DND-41 (cell line): Measurements from ENCODE around the gene ST6GALNAC5.

Experiments used
- ATAC-seq: fragments of 200-7000 bp; cut with Tn5 transposase; 3 replicates; pipeline ENCODE4 v1.9.1; 2021; ENCODE audit warnings: low read depth; ENCODE audit not compliant: insufficient read depth
- DNase-seq: peaks from one replicate; pipeline ENCODE4 v3.0.0-alpha.2; 2020
- H2AFZ ChIP-seq: 2 replicates; pipeline ENCODE4 v1.6.0; 2012; ENCODE audit warnings: low read depth, low read length
- H3K27ac ChIP-seq: 2 replicates; pipeline ENCODE4 v1.5.1; 2012; ENCODE audit warnings: low read length, inconsistent platforms
- H3K27me3 ChIP-seq: fragments of 200-600 bp; sonication (generic); 2 replicates; pipeline ENCODE4 v1.6.0; 2012; ENCODE audit warnings: low read length, mild to moderate bottlenecking, inconsistent platforms; ENCODE audit not compliant: insufficient read depth, poor library complexity
- H3K36me3 ChIP-seq: 2 replicates; pipeline ENCODE4 v1.5.1; 2012; ENCODE audit warnings: low read length, inconsistent platforms; ENCODE audit not compliant: insufficient read depth
- H3K4me1 ChIP-seq: 2 replicates; pipeline ENCODE4 v1.5.1; 2012; ENCODE audit warnings: mild to moderate bottlenecking, low read length; ENCODE audit not compliant: insufficient read depth
- H3K4me2 ChIP-seq: 2 replicates; pipeline ENCODE4 v1.6.0; 2012; ENCODE audit warnings: mild to moderate bottlenecking, moderate library complexity, low read length, inconsistent platforms; ENCODE audit not compliant: insufficient read depth
- H3K4me3 ChIP-seq, 2 experiments: fragments of 200-600 bp in 1 of 2; shearing (Covaris generic) in 1 of 2; 2 replicates each; pipeline ENCODE4 v1.5.1; 2012 to 2016; ENCODE audit warnings: inconsistent platforms in 2 of 2, low read length in 2 of 2, mild to moderate bottlenecking in 2 of 2, low read depth in 1 of 2, moderate library complexity in 1 of 2
- H3K79me2 ChIP-seq: 2 replicates; pipeline ENCODE4 v1.6.0; 2012; ENCODE audit warnings: low read length, inconsistent platforms; ENCODE audit not compliant: insufficient read depth
- H3K9ac ChIP-seq: 2 replicates; pipeline ENCODE4 v1.6.0; 2012; ENCODE audit warnings: low read depth, mild to moderate bottlenecking, inconsistent platforms, low read length, moderate library complexity
- H3K9me3 ChIP-seq: 2 replicates; pipeline ENCODE4 v1.5.1; 2012; ENCODE audit warnings: low read length, moderate library complexity, mild to moderate bottlenecking, inconsistent platforms; ENCODE audit not compliant: insufficient read depth, severe bottlenecking
- H4K20me1 ChIP-seq: 2 replicates; pipeline ENCODE4 v1.6.0; 2012; ENCODE audit warnings: low read length; ENCODE audit not compliant: insufficient read depth
- CTCF ChIP-seq: IDR thresholded peaks from 2 replicates; pipeline ENCODE4 v1.5.1; 2012; ENCODE audit warnings: borderline replicate concordance, low read length, moderate library complexity, mild to moderate bottlenecking; ENCODE audit not compliant: poor library complexity, severe bottlenecking; ENCODE audit errors: extremely low read depth
- EZH2 ChIP-seq: IDR thresholded peaks from 3 replicates; pipeline ENCODE4 v1.6.1; 2012; ENCODE audit warnings: borderline replicate concordance, low read depth, mild to moderate bottlenecking, moderate library complexity, low read length, inconsistent platforms; ENCODE audit not compliant: severe bottlenecking

Gene ST6GALNAC5

GRCh38 chr1:77018311-77018710 lies 151.0 kb downstream of the ST6GALNAC5 start:
- Histone ChIP-seq H3K27ac (no peak overlapping the region), H3K27me3 (no peaks in the 10 kb centered on the region), H3K9ac (no peak overlapping the region), H2AFZ (no peak overlapping the region), H3K36me3 (no peaks in the 10 kb centered on the region), H3K9me3 (no peaks in the 10 kb centered on the region), H3K4me1 (no peaks in the 10 kb centered on the region), H3K4me2 (no peak overlapping the region), H4K20me1 (no peaks in the 10 kb centered on the region), H3K79me2 (no peaks in the 10 kb centered on the region), H3K4me3 (no peak overlapping the region)
- DNase-seq = no peak
- TF ChIP-seq CTCF (no peak), EZH2 (no peak)
- no peak for ATAC-seq

- DNase-seq (no peak), ATAC-seq (no peak)
- H3K9ac ChIP-seq = no peak overlapping the region
- no peaks in the 10 kb centered on the region for H3K27me3 ChIP-seq
- no peaks in the 10 kb centered on the region for H3K36me3 ChIP-seq
- no peaks in the 10 kb centered on the region for H4K20me1 ChIP-seq
- H3K9me3 ChIP-seq = no peaks in the 10 kb centered on the region
- TF ChIP-seq CTCF (no peak), EZH2 (no peak)
- H3K4me3 ChIP-seq = no peak overlapping the region
- no peak overlapping the region for H2AFZ ChIP-seq
- no peak overlapping the region for H3K27ac ChIP-seq
- no peak overlapping the region for H3K4me2 ChIP-seq
- no peaks in the 10 kb centered on the region for H3K79me2 ChIP-seq
- H3K4me1 ChIP-seq = no peaks in the 10 kb centered on the region
Measured at GRCh38 chr1:77018761-77019160, 151.5 kb downstream of the ST6GALNAC5 start.

GRCh38 chr1:77021732-77022131 lies 154.5 kb downstream of the ST6GALNAC5 start:
- no peak overlapping the region for H3K9ac ChIP-seq
- H3K36me3 ChIP-seq = no peaks in the 10 kb centered on the region
- no peaks in the 10 kb centered on the region for H3K27me3 ChIP-seq
- no peaks in the 10 kb centered on the region for H3K4me1 ChIP-seq
- no peak overlapping the region for H3K4me3 ChIP-seq
- no peak for ATAC-seq
- H4K20me1 ChIP-seq = no peaks in the 10 kb centered on the region
- no peak overlapping the region for H3K4me2 ChIP-seq
- H3K9me3 ChIP-seq = no peaks in the 10 kb centered on the region
- no peak for TF ChIP-seq CTCF
- no peak for TF ChIP-seq EZH2
- H3K27ac ChIP-seq = no peak overlapping the region
- no peaks in the 10 kb centered on the region for H3K79me2 ChIP-seq
- no peak for DNase-seq
- H2AFZ ChIP-seq = no peak overlapping the region

GRCh38 chr1:77024500-77024899 lies 157.2 kb downstream of the ST6GALNAC5 start:
- H3K9me3 ChIP-seq = no peaks in the 10 kb centered on the region
- DNase-seq = no peak
- no peak for TF ChIP-seq EZH2
- TF ChIP-seq CTCF = no peak
- no peaks in the 10 kb centered on the region for H3K79me2 ChIP-seq
- no peaks in the 10 kb centered on the region for H3K36me3 ChIP-seq
- no peak for ATAC-seq
- H3K4me3 ChIP-seq = no peak overlapping the region
- H2AFZ ChIP-seq = no peak overlapping the region
- no peaks in the 10 kb centered on the region for H4K20me1 ChIP-seq
- H3K4me2 ChIP-seq = no peak overlapping the region
- no peaks in the 10 kb centered on the region for H3K4me1 ChIP-seq
- no peak overlapping the region for H3K27ac ChIP-seq
- no peak overlapping the region for H3K9ac ChIP-seq
- no peaks in the 10 kb centered on the region for H3K27me3 ChIP-seq
